H9 (cell line): ENCODE results near the gene LY6G5C. TPM values are rescaled to one million over a fixed set of nuclear protein-coding genes. Genes with fewer than 3 reads are reported as not detected.

Experiments used
- DNase-seq: peaks from one replicate; pipeline ENCODE4 v3.0.0-alpha.2; 2017
- H2AFZ ChIP-seq: one replicate; pipeline ENCODE4 v1.6.1; 2013; ENCODE audit warnings: mild to moderate bottlenecking, low read length, control low read depth, moderate library complexity
- H2AK5ac ChIP-seq: 2 replicates; pipeline ENCODE4 v1.6.1; 2013; ENCODE audit warnings: low read length, control low read depth, mixed read lengths; ENCODE audit not compliant: insufficient read length
- H2BK120ac ChIP-seq: one replicate; pipeline ENCODE4 v1.6.1; 2013; ENCODE audit warnings: low read depth, mild to moderate bottlenecking, low read length, control low read depth, inconsistent platforms; ENCODE audit not compliant: poor library complexity, severe bottlenecking
- H2BK12ac ChIP-seq: 2 replicates; pipeline ENCODE4 v1.6.1; 2013; ENCODE audit warnings: low read length, control low read depth, mixed read lengths, low read depth; ENCODE audit not compliant: insufficient read length
- H2BK15ac ChIP-seq: 2 replicates; pipeline ENCODE4 v1.6.1; 2013; ENCODE audit warnings: low read depth, low read length, control low read depth
- H2BK20ac ChIP-seq: one replicate; pipeline ENCODE4 v1.6.1; 2013; ENCODE audit warnings: low read depth, mild to moderate bottlenecking, low read length, control low read depth, inconsistent platforms; ENCODE audit not compliant: poor library complexity, severe bottlenecking
- H2BK5ac ChIP-seq: 2 replicates; pipeline ENCODE4 v1.6.1; 2013; ENCODE audit warnings: low read length, control low read depth, mixed read lengths; ENCODE audit not compliant: insufficient read length
- H3K14ac ChIP-seq: 2 replicates; pipeline ENCODE4 v1.6.1; 2013; ENCODE audit warnings: low read length, control low read depth; ENCODE audit not compliant: insufficient read depth
- H3K18ac ChIP-seq: 2 replicates; pipeline ENCODE4 v1.6.1; 2013; ENCODE audit warnings: low read depth, mild to moderate bottlenecking, mixed read lengths, low read length, control low read depth; ENCODE audit not compliant: insufficient read length
- H3K23ac ChIP-seq: 2 replicates; pipeline ENCODE4 v1.6.1; 2013; ENCODE audit warnings: low read length, control low read depth, mixed read lengths, low read depth; ENCODE audit not compliant: insufficient read length
- H3K23me2 ChIP-seq: 2 replicates; pipeline ENCODE4 v1.6.1; 2013; ENCODE audit warnings: low read depth, mild to moderate bottlenecking, mixed read lengths, low read length, control low read depth; ENCODE audit not compliant: insufficient read length, poor library complexity, severe bottlenecking
- H3K27ac ChIP-seq: 2 replicates; pipeline ENCODE4 v1.5.1; 2013; ENCODE audit warnings: low read length, control low read depth, mixed read lengths, low read depth; ENCODE audit not compliant: insufficient read length
- H3K27me3 ChIP-seq: 2 replicates; pipeline ENCODE4 v1.6.1; 2013; ENCODE audit warnings: low read length, control low read depth, inconsistent platforms; ENCODE audit not compliant: insufficient read depth
- H3K4ac ChIP-seq: 2 replicates; pipeline ENCODE4 v1.6.1; 2013; ENCODE audit warnings: low read depth, mild to moderate bottlenecking, control low read depth, inconsistent platforms, low read length, moderate library complexity
- H3K4me1 ChIP-seq: 2 replicates; pipeline ENCODE4 v1.6.1; 2013; ENCODE audit warnings: low read length, control low read depth, inconsistent platforms; ENCODE audit not compliant: insufficient read depth
- H3K4me2 ChIP-seq: 2 replicates; pipeline ENCODE4 v1.6.1; 2013; ENCODE audit warnings: low read length, control low read depth, mixed read lengths; ENCODE audit not compliant: insufficient read length, insufficient read depth
- H3K56ac ChIP-seq: 2 replicates; pipeline ENCODE4 v1.6.1; 2013; ENCODE audit warnings: low read depth, mild to moderate bottlenecking, mixed read lengths, low read length, control low read depth; ENCODE audit not compliant: insufficient read length
- H3K79me1 ChIP-seq: 2 replicates; pipeline ENCODE4 v1.6.1; 2013; ENCODE audit warnings: low read depth, mild to moderate bottlenecking, moderate library complexity, low read length, control low read depth, inconsistent platforms; ENCODE audit not compliant: insufficient read depth, poor library complexity, severe bottlenecking
- H3K79me2 ChIP-seq: 2 replicates; pipeline ENCODE4 v1.6.1; 2013; ENCODE audit warnings: low read length, control low read depth, inconsistent platforms; ENCODE audit not compliant: insufficient read depth
- H3K9ac ChIP-seq: 2 replicates; pipeline ENCODE4 v1.6.1; 2013; ENCODE audit warnings: low read length, control low read depth, mixed read lengths; ENCODE audit not compliant: insufficient read length; ENCODE audit errors: extremely low read depth
- H3K9me3 ChIP-seq: one replicate; pipeline ENCODE4 v1.6.1; 2013; ENCODE audit warnings: low read depth, low read length, inconsistent platforms; ENCODE audit not compliant: control insufficient read depth
- H3T11ph ChIP-seq: one replicate; pipeline ENCODE4 v1.6.1; 2013; ENCODE audit warnings: mild to moderate bottlenecking, low read length, control low read depth, inconsistent platforms
- H4K20me1 ChIP-seq: one replicate; pipeline ENCODE4 v1.6.1; 2013; ENCODE audit not compliant: control insufficient read depth, insufficient read length, insufficient read depth
- H4K5ac ChIP-seq: 2 replicates; pipeline ENCODE4 v1.6.1; 2013; ENCODE audit warnings: low read depth, mild to moderate bottlenecking, mixed read lengths, low read length, control low read depth; ENCODE audit not compliant: insufficient read length
- H4K8ac ChIP-seq: replicated peaks from 2 replicates; pipeline ENCODE4 v1.6.1; 2013; ENCODE audit warnings: low read length, control low read depth, mixed read lengths, low read depth; ENCODE audit not compliant: insufficient read length
- H4K91ac ChIP-seq: 2 replicates; pipeline ENCODE4 v1.6.1; 2013; ENCODE audit warnings: low read depth, mild to moderate bottlenecking, moderate library complexity, mixed read lengths, low read length, control low read depth; ENCODE audit not compliant: insufficient read length
- H3K27ac Mint-ChIP-seq, 3 experiments: 2 replicates in 2 of 3; 3 replicates in 1 of 3; pipeline ENCODE4 v1.8.0; 2020 to 2021; ENCODE audit warnings: mixed read lengths in 3 of 3, mild to moderate bottlenecking in 1 of 3, moderate library complexity in 1 of 3
- H3K27me3 Mint-ChIP-seq: 2 replicates; pipeline ENCODE4 v1.8.0; 2021; ENCODE audit warnings: low read depth, mild to moderate bottlenecking, moderate library complexity, mixed read lengths
- H3K36me3 Mint-ChIP-seq, 3 experiments: 2 replicates in 2 of 3; 3 replicates in 1 of 3; pipeline ENCODE4 v1.8.0; 2020 to 2021; ENCODE audit warnings: low read depth in 3 of 3, mixed read lengths in 3 of 3; ENCODE audit not compliant: insufficient read depth in 1 of 3
- H3K4me1 Mint-ChIP-seq, 2 experiments: 2 replicates each; pipeline ENCODE4 v1.8.0; 2020; ENCODE audit warnings: mixed read lengths in 2 of 2
- H3K4me3 Mint-ChIP-seq, 2 experiments: 2 replicates in 1 of 2; 3 replicates in 1 of 2; pipeline ENCODE4 v1.8.0; 2020 to 2021; ENCODE audit warnings: mild to moderate bottlenecking in 2 of 2, mixed read lengths in 2 of 2, moderate library complexity in 1 of 2
- H3K9me3 Mint-ChIP-seq, 2 experiments: 2 replicates in 1 of 2; 3 replicates in 1 of 2; pipeline ENCODE4 v1.8.0; 2020; ENCODE audit warnings: mild to moderate bottlenecking in 2 of 2, mixed read lengths in 2 of 2, moderate library complexity in 1 of 2
- CTCF ChIP-seq: fragments of 200-600 bp; sonication (generic); conservative IDR thresholded peaks from 3 replicates; pipeline ENCODE4 v1.8.0; 2021; ENCODE audit warnings: antibody characterized with exemption, mild to moderate bottlenecking
- WGBS: extraction: QIAGEN DNeasy Blood & Tissue Kit; methylation state at CpG from one replicate; pipeline ENCODE4 v1.1.7; 2013; ENCODE audit warnings: missing lambda C conversion rate, low lambda C conversion rate, mixed read lengths; ENCODE audit not compliant: insufficient read length; ENCODE audit errors: extremely low coverage; 5-methylcytosine and 5-hydroxymethylcytosine counted together
- total RNA-seq: library from RNA; stranded (reverse); gene quantifications from 2 replicates; pipeline ENCODE4 v1.2.1, GENCODE V29; 2021

LY6G5C gene
- total RNA-seq, 1 experiment from 2014 or later, result 2.2 TPM

GRCh38 chr6:31630177-31630934, 50.5 kb downstream of the LY6G5C start:
- H3K79me1 ChIP-seq, result peaks cover 3% of the 10 kb centered on the region
- no peak overlapping the region for H3K23ac ChIP-seq
- Mint-ChIP-seq H3K27ac (peak overlapping the region in 1 of 3 experiments; percentile 71; a peak in 2 of 7 replicates), H3K27me3 (no peaks in the 10 kb centered on the region; the same call in 1 of the 2 replicates), H3K36me3 (peaks cover 85 to 100% (median 100%) of the 10 kb centered on the region in 3 experiments), H3K4me1 (peaks cover 0 to 3% of the 10 kb centered on the region in 2 experiments; a peak in 1 of 4 replicates), H3K9me3 (no peaks in the 10 kb centered on the region), H3K4me3 (no peak overlapping the region; a peak in 1 of 5 replicates)
- no CpG with 5 or more reads among the region's 25 CpGs for WGBS
- no peak overlapping the region for H4K5ac ChIP-seq
- H4K91ac ChIP-seq, result no peak overlapping the region
- H3K23me2 ChIP-seq, result no peaks in the 10 kb centered on the region
- no peak overlapping the region for H2BK20ac ChIP-seq
- H2AFZ ChIP-seq, result no peak overlapping the region
- no peak overlapping the region for H2AK5ac ChIP-seq
- no peaks in the 10 kb centered on the region for H3K9me3 ChIP-seq
- no peak overlapping the region for H3K18ac ChIP-seq
- no peaks in the 10 kb centered on the region for H4K20me1 ChIP-seq
- H3K4me1 ChIP-seq, result no peaks in the 10 kb centered on the region
- H3K14ac ChIP-seq, result no peak overlapping the region
- no peak for TF ChIP-seq CTCF
- no peak overlapping the region for H2BK5ac ChIP-seq
- no peak overlapping the region for H3T11ph ChIP-seq
- no peaks in the 10 kb centered on the region for H3K79me2 ChIP-seq
- no peak overlapping the region for H2BK15ac ChIP-seq
- H2BK120ac ChIP-seq, result no peak overlapping the region
- no peak overlapping the region for H2BK12ac ChIP-seq
- no peak overlapping the region for H3K4ac ChIP-seq
- H3K27ac ChIP-seq, result no peak overlapping the region
- no peaks in the 10 kb centered on the region for H3K27me3 ChIP-seq
- H3K9ac ChIP-seq, result no peak overlapping the region
- H3K4me2 ChIP-seq, result no peak overlapping the region
- H4K8ac ChIP-seq, result no peak overlapping the region
- no peak for DNase-seq
- H3K56ac ChIP-seq, result no peak overlapping the region
